GM12878 (cell line): ENCODE data around the gene ITPR3. TPM values are rescaled to one million over a fixed set of nuclear protein-coding genes. Genes with fewer than 3 reads are reported as not detected.

ENCODE experiments used
- ATAC-seq: fragments of 200-7000 bp; cut with Tn5 transposase; 3 replicates; pipeline ENCODE4 v1.9.1; 2020; ENCODE audit warnings: mild to moderate bottlenecking, moderate library complexity
- BruUV-seq: library from RNA; stranded (reverse); fragments of 400-500 nt; replicated peaks from 2 replicates; lab custom pipeline; 2021; lab: Mats Ljungman, UMichigan
- CTCF ChIA-PET: fragments of 300-600 bp; sonication (Branson Sonifier 250); formaldehyde crosslinking; extraction: SDS; loops from one replicate; lab custom pipeline; 2021; ENCODE audit warnings: inconsistent platforms; lab: Yijun Ruan, JAX
- POLR2A ChIA-PET: fragments of 350-600 bp; formaldehyde crosslinking; extraction: SDS; loops from one replicate; lab custom pipeline; 2021; ENCODE audit warnings: inconsistent platforms; lab: Charles Lee
- RAD21 ChIA-PET: fragments of 300-600 bp; sonication (Branson Sonifier 250); formaldehyde crosslinking; loops from one replicate; lab custom pipeline; 2023; ENCODE audit warnings: antibody characterized with exemption; ENCODE audit not compliant: unreplicated experiment; lab: Charles Lee
- SMC1A ChIA-PET: fragments of 300-600 bp; sonication (Branson Sonifier 250); formaldehyde crosslinking; loops from one replicate; lab custom pipeline; 2023; ENCODE audit not compliant: unreplicated experiment, uncharacterized antibody; lab: Charles Lee
- DNase-seq: peaks from one replicate; pipeline ENCODE4 v3.0.0-alpha.2; 2011; ENCODE audit warnings: low read depth, low spot score
- FAIRE-seq: peaks from 3 replicates; lab custom pipeline; 2011; peaks lifted over from hg19 to GRCh38; lab: Jason Lieb, UNC
- H2AFZ ChIP-seq: 2 replicates; pipeline ENCODE4 v1.6.0; 2011; ENCODE audit warnings: low read depth, low read length, control low read depth; ENCODE audit not compliant: control insufficient read depth
- H3K27ac ChIP-seq: 2 replicates; pipeline ENCODE4 v1.5.1; 2011; ENCODE audit warnings: control low read depth; ENCODE audit not compliant: control insufficient read depth, insufficient read depth
- H3K27me3 ChIP-seq, 2 experiments: replicated peaks in 1 of 2; 2 replicates each; pipeline versions ENCODE4 v1.6.0 to v1.6.1; 2011; ENCODE audit warnings: low read length in 1 of 2; ENCODE audit not compliant: control insufficient read depth in 2 of 2, insufficient read depth in 2 of 2
- H3K36me3 ChIP-seq, 2 experiments: 2 replicates each; pipeline ENCODE4 v1.5.1; 2011; ENCODE audit warnings: low read length in 1 of 2; ENCODE audit not compliant: control insufficient read depth in 2 of 2, insufficient read depth in 2 of 2
- H3K4me1 ChIP-seq: 2 replicates; pipeline ENCODE4 v1.6.1; 2011; ENCODE audit warnings: mild to moderate bottlenecking, low read length, moderate library complexity, mixed read lengths; ENCODE audit not compliant: control insufficient read depth, insufficient read depth
- H3K4me2 ChIP-seq: 2 replicates; pipeline ENCODE4 v1.6.0; 2011; ENCODE audit warnings: control low read depth; ENCODE audit not compliant: control insufficient read depth, insufficient read depth
- H3K4me3 ChIP-seq: fragments of 200-600 bp; sonication (generic); 2 replicates; pipeline ENCODE4 v1.5.1; 2016
- H3K79me2 ChIP-seq: 2 replicates; pipeline ENCODE4 v1.6.0; 2011; ENCODE audit warnings: low read length; ENCODE audit not compliant: control insufficient read depth, insufficient read depth
- H3K9ac ChIP-seq: 2 replicates; pipeline ENCODE4 v1.8.0; 2011; ENCODE audit warnings: low read length, control low read depth, mixed read lengths; ENCODE audit not compliant: control insufficient read depth, insufficient read depth
- H3K9me3 ChIP-seq: replicated peaks from 3 replicates; pipeline ENCODE4 v1.5.1; 2011; ENCODE audit warnings: mild to moderate bottlenecking, low read length; ENCODE audit not compliant: control insufficient read depth, insufficient read depth
- H4K20me1 ChIP-seq: 2 replicates; pipeline ENCODE4 v1.6.0; 2011; ENCODE audit not compliant: control insufficient read depth, insufficient read depth
- ATF3 ChIP-seq: IDR thresholded peaks from 2 replicates; pipeline ENCODE4 v1.6.1; 2011; ENCODE audit warnings: low read depth, mild to moderate bottlenecking, low read length, moderate library complexity, borderline replicate concordance; ENCODE audit errors: extremely low read depth
- CBFB ChIP-seq: IDR thresholded peaks from 2 replicates; pipeline ENCODE4 v1.6.1; 2016; ENCODE audit warnings: antibody characterized with exemption, low read depth
- CBX5 ChIP-seq: sonication (generic); IDR thresholded peaks from 2 replicates; pipeline ENCODE4 v1.6.1; 2016; ENCODE audit warnings: low read depth, moderate library complexity, mild to moderate bottlenecking, inconsistent platforms
- CTCF ChIP-seq, 3 experiments: IDR thresholded peaks in 2 of 3; conservative IDR thresholded peaks in 1 of 3; 2 replicates each; pipeline ENCODE4 v1.5.1; 2011; ENCODE audit warnings: low read depth in 3 of 3, low read length in 3 of 3, mild to moderate bottlenecking in 3 of 3, control low read depth in 2 of 3, moderate library complexity in 2 of 3, inconsistent platforms in 1 of 3, mixed read lengths in 1 of 3; ENCODE audit not compliant: control insufficient read depth in 2 of 3, insufficient read depth in 1 of 3; ENCODE audit errors: extremely low read depth in 1 of 3
- ETV6 ChIP-seq, 2 experiments: fragments of 450-650 bp in 1 of 2; IDR thresholded peaks in 1 of 2; conservative IDR thresholded peaks in 1 of 2; 2 replicates each; pipeline ENCODE4 v1.6.1; 2014; ENCODE audit warnings: antibody characterized with exemption in 1 of 2, borderline replicate concordance in 1 of 2, low read depth in 1 of 2, mild to moderate bottlenecking in 1 of 2, moderate library complexity in 1 of 2
- EZH2 ChIP-seq: IDR thresholded peaks from 2 replicates; pipeline ENCODE4 v1.6.1; 2012; ENCODE audit warnings: low read depth, mild to moderate bottlenecking, control low read depth, inconsistent platforms, low read length, borderline replicate concordance; ENCODE audit not compliant: control insufficient read depth
- HCFC1 ChIP-seq: fragments of 150-350 bp; IDR thresholded peaks from 2 replicates; pipeline ENCODE4 v1.6.1; 2014; ENCODE audit warnings: low read length
- POLR2AphosphoS5 ChIP-seq: IDR thresholded peaks from 2 replicates; pipeline ENCODE4 v1.6.1; 2011; ENCODE audit warnings: mild to moderate bottlenecking, low read length, inconsistent platforms
- SREBF1 ChIP-seq: IDR thresholded peaks from 2 replicates; pipeline ENCODE4 v1.6.1; 2012; ENCODE audit warnings: mild to moderate bottlenecking, low read length
- TARDBP ChIP-seq: IDR thresholded peaks from 2 replicates; pipeline ENCODE4 v1.6.1; 2016; ENCODE audit warnings: borderline replicate concordance
- TBL1XR1 ChIP-seq: IDR thresholded peaks from 2 replicates; pipeline ENCODE4 v1.6.1; 2012; ENCODE audit warnings: low read depth, low read length, improper control_type of control experiment
- WGBS: methylation state at CpG from one replicate; pipeline ENCODE4 v1.1.6; 2016; ENCODE audit warnings: low lambda C conversion rate; ENCODE audit not compliant: insufficient replicate concordance, insufficient coverage; ENCODE audit errors: missing lambda C conversion rate; 5-methylcytosine and 5-hydroxymethylcytosine counted together
- in situ Hi-C: fragments of 300-500 bp; cut with MboI; formaldehyde crosslinking; loops from 9 replicates; pipeline ENCODE4 v1.14.3; 2018; ENCODE audit warnings: mixed read lengths
- intact Hi-C: fragments of 100-400 bp; cut with micrococcal nuclease; formaldehyde crosslinking; loops from one replicate; pipeline ENCODE4 v1.14.2; 2022; ENCODE audit not compliant: unreplicated experiment
- polyA plus RNA-seq, 11 experiments: library from polyadenylated mRNA; depleted of rRNA in 4 of 11; unstranded in 6 of 11; stranded (reverse) in 5 of 11; fragments of >200 nt; fragmentation: Nextera tagmentation in 4 of 11; fragmentation: Illumina TruSeq in 1 of 11; extraction: Ambion mirVana in 4 of 11; extraction: Trizol in 1 of 11; gene quantifications; 1 replicate in 1 of 11; 2 replicates in 10 of 11; pipeline versions ENCODE4 v1.2.1 to v1.2.3, GENCODE V29; 2011 to 2016; ENCODE audit warnings: inconsistent platforms in 2 of 11, missing spikeins in 2 of 11, low read depth in 1 of 11
- total RNA-seq, 4 experiments: library from RNA; depleted of rRNA in 3 of 4; stranded (reverse); fragments of >200 nt in 3 of 4; fragmentation: Illumina TruSeq in 1 of 4; extraction: Trizol in 1 of 4; gene quantifications; 2 replicates each; pipeline versions ENCODE4 v1.2.1 to v1.2.3, GENCODE V29; 2013 to 2021

ITPR3 gene
- total and polyA plus RNA-seq, 10 of the 15 experiments (the other 5 are each of a cell fraction or from before 2014, with no cell fraction given) = 0.32 to 34.0 (median 11.9) TPM

GRCh38 chr6:33684983-33685382, 63.9 kb downstream of the ITPR3 start:
- ChIA-PET RAD21 (no interaction called here), SMC1A (no interaction called here), POLR2A (no interaction called here), CTCF (no interaction called here)
- 100% methylated on average over 7 of the region's 7 CpGs for WGBS
- in situ Hi-C loops = no loop called here
- Histone ChIP-seq H3K27ac (no peak overlapping the region), H3K27me3 (no peaks in the 10 kb centered on the region), H3K79me2 (no peaks in the 10 kb centered on the region), H3K9me3 (no peaks in the 10 kb centered on the region), H3K4me2 (no peak overlapping the region), H3K36me3 (peaks cover 7 to 54% of the 10 kb centered on the region in 2 experiments; a peak in 3 of 4 replicates), H3K4me1 (no peaks in the 10 kb centered on the region), H2AFZ (no peak overlapping the region), H3K4me3 (no peak overlapping the region), H4K20me1 (no peaks in the 10 kb centered on the region), H3K9ac (no peak overlapping the region)
- no TSS peak for BruUV-seq
- TF ChIP-seq HCFC1 (no peak), EZH2 (no peak), CBX5 (no peak), ATF3 (no peak), TARDBP (no peak), CBFB (no peak), CTCF (IDR thresholded peaks at IDR 0.05 in 2 of 3, conservative IDR thresholded peaks at IDR 0.05 in 1 of 3; ENCODE audit: control insufficient read depth in 2 of 3, extremely low read depth in 1 of 3, insufficient read depth in 1 of 3, low read depth in 3 of 3, low read length in 3 of 3) (no peak), ETV6 (conservative IDR thresholded peaks at IDR 0.05 in 1 of 2, IDR thresholded peaks at IDR 0.05 in 1 of 2; ENCODE audit: borderline replicate concordance in 1 of 2, low read depth in 1 of 2) (no peak), POLR2AphosphoS5 (no peak), TBL1XR1 (no peak), SREBF1 (no peak)
- no peak for DNase-seq
- intact Hi-C loops = no loop called here
- FAIRE-seq = no peak
- ATAC-seq = no peak
